ENCODE results near the gene KRT72. TPM values are rescaled to one million over a fixed set of nuclear protein-coding genes. Genes with fewer than 3 reads are reported as not detected.

The KRT72 gene
- total and polyA plus RNA-seq, 2 donors (not counting 3 experiments of a cell fraction or from before 2014, with no cell fraction given), result not detected

DNA sequence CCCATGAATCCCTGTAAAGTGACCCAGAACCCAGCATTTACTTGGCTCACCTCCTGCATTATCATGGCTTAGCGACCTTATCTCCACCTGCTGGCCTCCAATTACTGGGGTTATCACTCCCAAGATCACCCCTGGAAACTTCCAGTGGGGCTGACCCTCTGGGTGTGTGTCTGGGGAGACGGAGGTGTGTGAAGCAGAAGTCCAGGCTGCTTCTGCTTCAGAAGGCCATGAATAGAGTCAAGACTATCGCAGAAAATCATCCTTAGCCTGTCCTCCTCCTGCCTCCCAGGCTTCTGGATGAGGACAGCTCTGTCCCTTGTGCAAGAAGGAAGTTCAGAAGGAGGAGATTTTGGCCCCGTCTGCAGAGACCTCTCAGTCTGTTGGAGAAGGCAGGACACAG, 408 bp upstream of the KRT72 start:
- no peak for FAIRE-seq
- no peaks in the 10 kb centered on the region for H3K9me1 ChIP-seq (replicated peaks; ENCODE audit: control insufficient read depth, extremely low read depth, insufficient read depth, low read length)
- peaks cover 20 to 39% of the 10 kb centered on the region in 2 experiments for H3K27me3 ChIP-seq (ENCODE audit: control insufficient read depth in 2 of 2, insufficient read depth in 2 of 2, low read length in 2 of 2)
- POLR2A ChIA-PET, result no interaction called here
- intact Hi-C loops (cut with micrococcal nuclease) (no loop called here), dilution Hi-C loops (cut with MboI; ENCODE audit: extremely low pct_ligation_motif_present, low sequenced_read_pairs) (no loop called here)
- H3K4me3 ChIP-seq (replicated peaks in 1 of 3; ENCODE audit: insufficient read depth in 1 of 3, low read depth in 1 of 3, low read length in 3 of 3), result no peak overlapping the region
- no peak overlapping the region for H3K27ac ChIP-seq (ENCODE audit: insufficient read depth, low read depth, low read length)
- no peak overlapping the region for H2AFZ ChIP-seq (ENCODE audit: low read depth, low read length)
- DNase-seq (ENCODE audit: low read depth, low spot score), result no peak
- BruUV-seq (replicated peaks), result no TSS peak
- TF ChIP-seq, protein P1, sequence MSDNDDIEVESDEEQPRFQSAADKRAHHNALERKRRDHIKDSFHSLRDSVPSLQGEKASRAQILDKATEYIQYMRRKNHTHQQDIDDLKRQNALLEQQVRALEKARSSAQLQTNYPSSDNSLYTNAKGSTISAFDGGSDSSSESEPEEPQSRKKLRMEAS (IDR thresholded peaks at IDR 0.05; ENCODE audit: insufficient read depth, insufficient read length), result no peak
- TF ChIP-seq POLR2AphosphoS5 (IDR thresholded peaks at IDR 0.05; ENCODE audit: insufficient read depth, low read depth, low read length) (no peak), POLR2A (IDR thresholded peaks at IDR 0.05; ENCODE audit: low read depth, low read length) (no peak), EZH2 (IDR thresholded peaks at IDR 0.05; ENCODE audit: borderline replicate concordance, low read depth, low read length, severe bottlenecking) (no peak), MYC (IDR thresholded peaks at IDR 0.05; ENCODE audit: low read depth, low read length) (no peak), JUN (IDR thresholded peaks at IDR 0.05; ENCODE audit: borderline replicate concordance, insufficient read depth, insufficient read length, low read depth) (no peak), GATA2 (IDR thresholded peaks at IDR 0.05; ENCODE audit: insufficient read depth, insufficient read length, low read depth, low read length) (no peak), FOS (IDR thresholded peaks at IDR 0.05; ENCODE audit: borderline replicate concordance, insufficient read depth, low read length) (no peak)
- TF ChIP-seq, protein P2, sequence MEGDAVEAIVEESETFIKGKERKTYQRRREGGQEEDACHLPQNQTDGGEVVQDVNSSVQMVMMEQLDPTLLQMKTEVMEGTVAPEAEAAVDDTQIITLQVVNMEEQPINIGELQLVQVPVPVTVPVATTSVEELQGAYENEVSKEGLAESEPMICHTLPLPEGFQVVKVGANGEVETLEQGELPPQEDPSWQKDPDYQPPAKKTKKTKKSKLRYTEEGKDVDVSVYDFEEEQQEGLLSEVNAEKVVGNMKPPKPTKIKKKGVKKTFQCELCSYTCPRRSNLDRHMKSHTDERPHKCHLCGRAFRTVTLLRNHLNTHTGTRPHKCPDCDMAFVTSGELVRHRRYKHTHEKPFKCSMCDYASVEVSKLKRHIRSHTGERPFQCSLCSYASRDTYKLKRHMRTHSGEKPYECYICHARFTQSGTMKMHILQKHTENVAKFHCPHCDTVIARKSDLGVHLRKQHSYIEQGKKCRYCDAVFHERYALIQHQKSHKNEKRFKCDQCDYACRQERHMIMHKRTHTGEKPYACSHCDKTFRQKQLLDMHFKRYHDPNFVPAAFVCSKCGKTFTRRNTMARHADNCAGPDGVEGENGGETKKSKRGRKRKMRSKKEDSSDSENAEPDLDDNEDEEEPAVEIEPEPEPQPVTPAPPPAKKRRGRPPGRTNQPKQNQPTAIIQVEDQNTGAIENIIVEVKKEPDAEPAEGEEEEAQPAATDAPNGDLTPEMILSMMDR (IDR thresholded peaks at IDR 0.05; ENCODE audit: extremely low read depth in 1 of 2, insufficient read depth in 1 of 2, low read depth in 1 of 2, low read length in 2 of 2), result no peak
- H3K4me2 ChIP-seq (ENCODE audit: insufficient read depth, low read length), result no peak overlapping the region
- no peaks in the 10 kb centered on the region for H4K20me1 ChIP-seq (replicated peaks; ENCODE audit: control insufficient read depth, extremely low read depth, insufficient read depth, low read length)
- no peaks in the 10 kb centered on the region for H3K4me1 ChIP-seq (ENCODE audit: control insufficient read depth, extremely low read depth, insufficient read depth, low read length)
- no peaks in the 10 kb centered on the region for H3K9me3 ChIP-seq (replicated peaks; ENCODE audit: control insufficient read depth, insufficient read depth, low read length)
- no peaks in the 10 kb centered on the region for H3K36me3 ChIP-seq (ENCODE audit: control insufficient read depth in 2 of 2, extremely low read depth in 1 of 2, insufficient read depth in 2 of 2, low read length in 2 of 2)
- CTCF ChIA-PET, result no interaction called here
- H3K79me2 ChIP-seq (ENCODE audit: control insufficient read depth, insufficient read depth, low read length), result no peaks in the 10 kb centered on the region
- H3K9ac ChIP-seq (replicated peaks; ENCODE audit: extremely low read depth, insufficient read depth, low read length), result no peak overlapping the region
